Esophagus muscularis mucosa (tissue), 4 donors: Measurements from ENCODE around the gene ARHGEF6. TPM values are rescaled to one million over a fixed set of nuclear protein-coding genes. Genes with fewer than 3 reads are reported as not detected.

Source experiments
- DNase-seq: peaks from one replicate; pipeline ENCODE4 v3.0.0-alpha.2; 2017; ENCODE audit errors: extremely low spot score
- H3K27ac ChIP-seq, 4 donors: fragments of 200-600 bp; sonication (generic); replicated peaks in 1 of 4; 1 replicate in 3 of 4; 2 replicates in 1 of 4; pipeline ENCODE4 v1.5.1; 2016 to 2019; ENCODE audit warnings: mild to moderate bottlenecking in 1 of 4
- H3K27me3 ChIP-seq, 4 donors: fragments of 200-600 bp; sonication (generic); one replicate each; pipeline versions ENCODE4 v1.5.1 to v1.6.0; 2016 to 2019
- H3K36me3 ChIP-seq, 4 donors: fragments of 200-600 bp; sonication (generic); one replicate each; pipeline ENCODE4 v1.5.1; 2016 to 2019
- H3K4me1 ChIP-seq, 4 donors: fragments of 200-600 bp; sonication (generic); one replicate each; pipeline ENCODE4 v1.5.1; 2016 to 2019
- H3K4me3 ChIP-seq, 4 donors: fragments of 200-600 bp; sonication (generic); 1 replicate in 2 of 4; 2 replicates in 2 of 4; pipeline ENCODE4 v1.5.1; 2016 to 2019; ENCODE audit warnings: mild to moderate bottlenecking in 4 of 4, moderate library complexity in 1 of 4
- H3K9me3 ChIP-seq, 4 donors: fragments of 200-600 bp; sonication (generic); 1 replicate in 3 of 4; 2 replicates in 1 of 4; pipeline ENCODE4 v1.5.1; 2016 to 2019
- EP300 ChIP-seq: sonication (generic); formaldehyde crosslinking; IDR thresholded peaks from one replicate; pipeline ENCODE4 v1.6.1; 2017; ENCODE audit warnings: antibody characterized with exemption
- POLR2A ChIP-seq: fragments of 450-650 bp; IDR thresholded peaks from one replicate; pipeline ENCODE4 v1.6.1; 2017; ENCODE audit warnings: antibody characterized with exemption, moderate library complexity, mild to moderate bottlenecking, low read depth
- POLR2AphosphoS5 ChIP-seq, 2 donors: sonication (generic); formaldehyde crosslinking; IDR thresholded peaks; one replicate each; pipeline ENCODE4 v1.6.1; 2017; ENCODE audit warnings: antibody characterized with exemption in 2 of 2
- WGBS: methylation state at CpG from one replicate; pipeline ENCODE4 v1.1.5; 2018; 5-methylcytosine and 5-hydroxymethylcytosine counted together
- intact Hi-C: fragments of 100-400 bp; cut with DNase I; formaldehyde crosslinking; loops from one replicate; pipeline ENCODE4 v1.15.1; 2023
- total RNA-seq, 4 donors: library from RNA; depleted of rRNA; stranded (reverse); fragments of >200 nt; gene quantifications; one replicate each; pipeline versions ENCODE4 v1.1.0 to v1.2.1, GENCODE V29; 2016
- TF ChIP-seq, protein P1 (sequence below), 3 experiments: fragments of 200-600 bp in 2 of 3; fragments of 450-650 bp in 1 of 3; sonication (generic) in 2 of 3; IDR thresholded peaks; one replicate each; pipeline ENCODE4 v1.5.1; 2017 to 2019; ENCODE audit warnings: antibody characterized with exemption in 3 of 3, mild to moderate bottlenecking in 2 of 3, moderate library complexity in 1 of 3

Gene ARHGEF6
- total RNA-seq, 4 donors from 2014 or later: 13.4 to 16.4 (median 15.0) TPM

GRCh38 chrX:136754651-136755050 is 26.1 kb downstream of the ARHGEF6 start:
- 76% methylated on average over 3 of the region's 3 CpGs for WGBS

GRCh38 chrX:136752796-136753195 is 27.9 kb downstream of the ARHGEF6 start:
- no peak overlapping the region for H3K4me3 ChIP-seq
- no peaks in the 10 kb centered on the region for H3K36me3 ChIP-seq
- intact Hi-C loops: no loop called here
- 51% methylated on average over 2 of the region's 2 CpGs for WGBS
- DNase-seq: no peak
- no peak overlapping the region for H3K27ac ChIP-seq
- peaks cover 0 to 14% (median 3%) of the 10 kb centered on the region in 4 donors for H3K4me1 ChIP-seq
- no peaks in the 10 kb centered on the region for H3K27me3 ChIP-seq
- no peaks in the 10 kb centered on the region for H3K9me3 ChIP-seq
- TF ChIP-seq POLR2A (no peak), POLR2AphosphoS5 (IDR thresholded peaks at IDR 0.05) (no peak), EP300 (no peak)
- TF ChIP-seq, protein P1, sequence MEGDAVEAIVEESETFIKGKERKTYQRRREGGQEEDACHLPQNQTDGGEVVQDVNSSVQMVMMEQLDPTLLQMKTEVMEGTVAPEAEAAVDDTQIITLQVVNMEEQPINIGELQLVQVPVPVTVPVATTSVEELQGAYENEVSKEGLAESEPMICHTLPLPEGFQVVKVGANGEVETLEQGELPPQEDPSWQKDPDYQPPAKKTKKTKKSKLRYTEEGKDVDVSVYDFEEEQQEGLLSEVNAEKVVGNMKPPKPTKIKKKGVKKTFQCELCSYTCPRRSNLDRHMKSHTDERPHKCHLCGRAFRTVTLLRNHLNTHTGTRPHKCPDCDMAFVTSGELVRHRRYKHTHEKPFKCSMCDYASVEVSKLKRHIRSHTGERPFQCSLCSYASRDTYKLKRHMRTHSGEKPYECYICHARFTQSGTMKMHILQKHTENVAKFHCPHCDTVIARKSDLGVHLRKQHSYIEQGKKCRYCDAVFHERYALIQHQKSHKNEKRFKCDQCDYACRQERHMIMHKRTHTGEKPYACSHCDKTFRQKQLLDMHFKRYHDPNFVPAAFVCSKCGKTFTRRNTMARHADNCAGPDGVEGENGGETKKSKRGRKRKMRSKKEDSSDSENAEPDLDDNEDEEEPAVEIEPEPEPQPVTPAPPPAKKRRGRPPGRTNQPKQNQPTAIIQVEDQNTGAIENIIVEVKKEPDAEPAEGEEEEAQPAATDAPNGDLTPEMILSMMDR (IDR thresholded peaks at IDR 0.05): no peak

More at GRCh38 chrX:136754651-136755050, 26.1 kb downstream of the ARHGEF6 start:
- peaks cover 0 to 14% (median 3%) of the 10 kb centered on the region in 4 donors for H3K4me1 ChIP-seq
- TF ChIP-seq, protein P1 (IDR thresholded peaks at IDR 0.05): no peak
- TF ChIP-seq POLR2AphosphoS5 (IDR thresholded peaks at IDR 0.05) (no peak), POLR2A (no peak), EP300 (no peak)
- no peaks in the 10 kb centered on the region for H3K36me3 ChIP-seq
- no peaks in the 10 kb centered on the region for H3K9me3 ChIP-seq
- H3K27ac ChIP-seq: no peak overlapping the region
- no peak for DNase-seq
- intact Hi-C loops: no loop called here
- no peaks in the 10 kb centered on the region for H3K27me3 ChIP-seq
- no peak overlapping the region for H3K4me3 ChIP-seq

- WGBS: 61% methylated on average over 4 of the region's 4 CpGs
- no peak overlapping the region for H3K27ac ChIP-seq
Observed at GRCh38 chrX:136752346-136752745, 28.4 kb downstream of the ARHGEF6 start.

DNA sequence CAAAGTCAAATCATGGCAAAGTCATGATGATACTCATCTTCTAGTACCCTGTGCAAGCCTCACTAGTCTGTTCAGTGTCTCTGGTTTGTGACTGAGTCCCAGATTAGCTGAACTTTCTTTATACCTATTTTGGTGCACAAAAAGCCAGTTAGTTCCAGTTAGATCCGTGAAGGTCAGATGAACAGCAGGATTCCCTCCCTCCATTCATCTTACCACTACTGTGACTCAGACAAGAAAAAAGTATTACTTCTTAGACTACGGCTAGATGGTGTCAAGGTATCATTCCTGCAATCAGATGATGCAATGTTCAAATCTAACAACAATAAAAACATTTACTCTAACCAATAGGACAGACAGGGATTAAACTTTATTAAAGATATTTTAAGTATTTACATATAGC is 30.4 kb downstream of the ARHGEF6 start:
- Histone ChIP-seq H3K27me3 (no peaks in the 10 kb centered on the region), H3K4me3 (no peak overlapping the region), H3K4me1 (peaks cover 12 to 21% (median 18%) of the 10 kb centered on the region in 4 donors), H3K36me3 (no peaks in the 10 kb centered on the region), H3K27ac (no peak overlapping the region), H3K9me3 (no peaks in the 10 kb centered on the region)
- intact Hi-C loops: no loop called here
- no peak for DNase-seq
- WGBS: 56% methylated on average over 2 of the region's 2 CpGs
- no peak for TF ChIP-seq POLR2AphosphoS5 (IDR thresholded peaks at IDR 0.05)

More at GRCh38 chrX:136752346-136752745, 28.4 kb downstream of the ARHGEF6 start:
- Histone ChIP-seq H3K27me3 (no peaks in the 10 kb centered on the region), H3K36me3 (no peaks in the 10 kb centered on the region), H3K4me1 (peaks cover 0 to 14% (median 3%) of the 10 kb centered on the region in 4 donors), H3K4me3 (no peak overlapping the region), H3K9me3 (no peaks in the 10 kb centered on the region)
- DNase-seq: no peak
- no peak for TF ChIP-seq POLR2A
- no peak for TF ChIP-seq EP300
- TF ChIP-seq POLR2AphosphoS5 (IDR thresholded peaks at IDR 0.05): no peak
- intact Hi-C loops: no loop called here

DNA sequence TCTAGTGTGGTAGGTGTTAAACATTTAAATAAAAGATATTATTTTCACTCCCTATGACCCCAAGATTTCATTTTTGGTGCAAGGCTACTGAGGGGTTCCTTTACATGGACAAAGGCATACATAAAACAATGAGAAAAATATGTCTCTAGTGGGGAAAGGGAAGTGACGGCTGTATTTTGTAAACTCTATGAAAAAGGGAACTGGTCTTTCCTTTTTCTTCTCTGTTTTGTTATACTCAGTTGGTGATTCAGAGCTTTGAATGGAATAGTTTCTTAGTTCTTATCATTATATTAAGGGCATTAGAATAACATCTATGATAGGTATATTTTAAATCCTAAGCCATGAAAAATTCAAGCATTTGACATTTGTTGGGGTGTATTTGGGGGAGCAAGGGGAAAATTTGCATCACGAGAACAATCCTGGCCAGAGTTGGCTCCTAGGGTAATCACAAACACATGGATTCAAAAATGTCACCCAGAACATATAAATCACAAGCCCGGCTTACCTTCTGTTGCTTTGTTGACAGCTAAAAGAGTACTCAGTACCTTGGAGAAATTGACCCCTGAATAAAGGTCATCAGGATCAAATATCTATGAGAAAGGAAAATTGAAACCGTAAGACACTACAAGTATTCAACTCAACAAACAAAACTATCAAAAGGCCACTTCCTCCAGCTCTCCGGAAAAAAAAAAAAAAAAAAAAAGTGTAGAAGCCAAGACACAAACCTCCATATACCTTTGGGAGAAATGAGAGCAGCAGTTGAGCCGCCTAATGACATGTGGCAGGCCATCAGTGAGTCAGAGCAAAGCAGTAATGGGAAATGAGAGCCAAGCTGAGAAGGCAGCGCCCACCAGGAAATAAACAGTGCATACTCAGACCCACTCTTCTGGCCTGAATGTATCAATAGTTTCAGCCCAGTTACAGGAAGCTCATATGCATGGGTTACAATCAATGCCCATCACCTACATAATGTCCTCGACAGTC is 33.4 kb downstream of the ARHGEF6 start:
- Histone ChIP-seq H3K27ac (peak overlapping the region in 1 of 4 donors; percentile 30), H3K4me3 (no peak overlapping the region), H3K9me3 (no peaks in the 10 kb centered on the region), H3K27me3 (no peaks in the 10 kb centered on the region), H3K4me1 (peaks cover 10 to 22% (median 17%) of the 10 kb centered on the region in 4 donors), H3K36me3 (peaks cover 0 to 20% (median 3%) of the 10 kb centered on the region in 4 donors)
- WGBS: 57% methylated on average over 8 of the region's 8 CpGs
- TF ChIP-seq, protein P1 (IDR thresholded peaks at IDR 0.05): no peak
- no peak for TF ChIP-seq EP300
- no peak for TF ChIP-seq POLR2A
- TF ChIP-seq POLR2AphosphoS5 (IDR thresholded peaks at IDR 0.05): no peak
- no peak for DNase-seq
- intact Hi-C loops: no loop called here
